GM21717 (cell line): Measurements from ENCODE around the gene WDR43.

Experiments
- ATAC-seq: cut with Tn5 transposase; IDR thresholded peaks from one replicate; pipeline ENCODE4 v1.9.1; 2021; ENCODE audit warnings: mild to moderate bottlenecking, moderate library complexity; ENCODE audit not compliant: unreplicated experiment

WDR43 gene

DNA sequence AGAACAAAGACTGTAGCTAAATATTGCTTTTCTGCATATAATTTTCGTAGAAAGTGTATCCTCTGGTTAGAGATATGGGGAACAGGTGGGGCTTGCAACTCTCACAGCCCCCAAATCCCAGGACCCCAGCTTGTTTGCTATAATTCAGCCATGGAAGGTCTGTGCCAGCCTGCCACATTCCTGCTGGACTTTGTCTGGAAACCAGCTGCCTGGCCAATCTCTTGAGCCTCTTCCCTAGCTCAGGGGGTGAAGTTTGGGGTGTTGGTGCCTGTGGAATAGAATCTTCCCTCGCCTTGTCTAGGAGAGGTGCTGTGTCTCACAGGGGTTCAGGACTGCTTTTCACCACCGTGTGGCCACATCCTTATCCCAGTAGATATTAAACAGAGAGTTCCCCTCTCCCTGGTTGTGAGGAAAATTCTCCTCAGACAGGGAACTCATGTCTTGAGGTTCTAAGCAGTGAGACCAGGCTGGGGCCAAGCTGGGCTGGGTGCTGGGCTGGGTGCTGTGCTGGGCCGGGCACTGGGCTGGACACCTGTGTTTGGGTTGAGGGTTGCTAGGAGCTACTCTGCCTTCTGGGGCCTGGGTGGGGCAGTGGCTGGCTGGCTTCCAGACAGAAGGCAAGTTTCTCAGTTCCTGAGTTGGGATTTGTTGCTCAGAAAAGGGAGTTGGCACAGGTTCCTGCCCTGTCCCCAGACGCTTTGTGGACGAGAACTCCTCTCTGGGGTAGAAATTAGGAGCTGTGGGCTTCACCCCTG is 98.9 kb downstream of the WDR43 start:
- no peak for ATAC-seq

DNA sequence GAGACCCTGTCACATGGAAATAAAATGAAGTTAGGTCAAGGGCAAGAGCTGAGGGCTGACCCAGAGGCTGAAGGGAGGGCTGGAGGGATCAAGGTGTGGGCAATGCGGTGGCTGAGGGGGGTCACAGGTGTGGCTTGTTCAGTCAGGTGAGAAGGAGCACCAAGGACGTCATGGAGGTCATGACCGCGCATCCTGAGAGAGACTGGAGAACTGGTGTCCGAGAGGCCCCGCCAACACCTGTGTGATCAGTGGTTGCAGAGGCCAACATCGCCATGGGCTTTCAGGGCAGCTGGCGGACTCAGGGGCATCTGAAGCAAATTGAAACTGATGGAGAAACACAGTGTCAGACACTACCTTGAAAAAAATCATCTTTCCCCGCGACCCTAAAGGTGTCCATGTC is 99.6 kb downstream of the WDR43 start:
- no peak for ATAC-seq

DNA sequence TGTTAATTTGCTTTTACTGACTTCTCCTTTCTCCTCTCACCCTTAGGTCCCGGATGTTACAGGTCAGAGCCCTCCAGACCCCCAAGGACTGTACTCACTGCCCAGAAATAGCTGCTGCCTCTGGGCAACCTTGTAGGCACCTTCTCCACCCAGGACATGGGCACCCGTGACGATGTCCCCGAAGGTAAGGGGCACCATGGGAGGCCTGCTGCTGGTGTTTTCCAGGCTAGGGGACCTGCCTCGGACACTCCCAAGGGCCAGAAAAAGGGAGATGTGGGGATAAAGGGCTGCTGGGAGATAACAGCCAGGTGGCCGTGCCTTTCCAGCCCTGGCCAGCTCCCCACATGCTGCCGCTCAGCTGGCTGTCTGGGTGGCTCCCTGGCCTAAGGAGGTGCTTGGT is 100.2 kb downstream of the WDR43 start:
- ATAC-seq = no peak

DNA sequence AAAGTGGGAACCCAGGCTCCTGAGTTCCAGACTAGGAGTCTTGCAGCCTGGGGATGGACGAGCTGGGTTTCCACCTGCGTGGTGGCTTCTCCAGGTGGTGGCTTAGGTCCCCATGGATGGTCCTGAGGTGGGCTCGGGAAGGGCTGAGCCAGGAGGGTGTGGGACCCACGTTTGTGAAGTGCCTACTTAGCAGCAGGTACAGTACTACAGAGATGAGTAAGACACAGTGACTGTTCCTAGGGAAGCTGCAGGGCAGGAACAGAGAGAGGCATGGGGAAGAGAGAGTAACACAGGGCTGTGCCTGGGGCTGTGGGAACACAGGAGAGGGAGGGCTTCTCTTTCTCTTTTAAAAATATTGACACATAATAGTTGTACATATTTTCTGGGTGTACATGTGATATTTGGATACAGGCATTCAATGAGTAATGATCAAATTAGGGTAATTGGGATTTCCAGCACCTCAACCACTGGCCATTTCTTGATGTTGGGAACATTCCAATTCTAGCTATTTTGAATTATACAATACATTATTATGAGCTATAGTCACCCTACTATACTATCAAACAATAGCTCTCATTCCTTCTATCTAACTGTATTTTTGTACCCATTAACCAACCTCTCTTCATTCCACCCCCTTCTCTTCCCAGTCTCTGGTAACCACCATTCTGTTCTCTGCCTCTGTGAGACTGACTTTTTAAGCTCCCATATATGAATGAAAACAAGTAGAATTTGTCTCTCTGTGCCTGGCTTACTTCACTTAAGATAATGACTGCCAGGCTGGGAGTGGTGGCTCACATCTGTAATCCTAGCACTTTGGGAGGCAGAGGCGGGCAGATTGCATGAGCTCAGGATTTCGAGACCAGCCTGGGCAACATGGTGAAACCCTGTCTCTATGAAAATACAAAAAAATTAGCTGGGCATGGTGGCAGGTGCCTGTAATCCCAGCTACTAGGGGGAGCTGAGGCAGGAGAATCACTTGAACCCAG is 101.6 kb downstream of the WDR43 start:
- ATAC-seq = no peak

DNA sequence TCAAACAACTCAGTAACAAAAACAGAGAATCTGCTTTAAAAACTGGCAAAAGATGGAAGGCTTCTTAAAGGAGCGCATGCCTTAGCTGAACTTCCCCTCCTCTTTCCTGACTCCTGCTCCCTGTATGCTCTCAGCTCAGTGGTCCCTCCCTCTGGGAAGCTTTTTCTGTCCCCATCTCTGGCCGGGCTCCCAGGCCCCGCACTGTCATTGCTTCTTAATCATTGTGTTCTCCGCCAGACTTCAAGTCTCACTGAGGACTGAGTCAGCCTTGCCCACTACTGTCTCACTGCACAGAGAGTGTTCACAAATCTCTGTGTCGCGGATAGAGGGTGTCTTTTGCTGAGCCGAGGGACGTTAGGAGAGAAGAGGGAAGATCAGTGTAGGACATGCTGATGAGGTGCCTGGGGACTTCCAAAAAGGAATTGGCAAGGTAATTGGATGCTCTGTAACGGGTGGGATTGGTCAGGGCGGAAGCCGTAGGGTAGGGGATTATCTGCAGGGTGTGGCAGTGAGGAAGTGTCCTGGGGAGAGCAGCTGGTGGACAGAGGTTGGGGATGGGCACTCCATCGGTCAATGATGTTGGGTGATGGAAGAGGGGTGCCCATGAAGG is 102.9 kb downstream of the WDR43 start:
- ATAC-seq = no peak
